NCI-H128 (cell line): Measurements from ENCODE around the gene VPS45.

Experiments
- DNase-seq: peaks from one replicate; lab custom pipeline; 2025; ENCODE audit not compliant: unreplicated experiment; lab: John Stamatoyannopoulos, UW

VPS45 gene

DNA sequence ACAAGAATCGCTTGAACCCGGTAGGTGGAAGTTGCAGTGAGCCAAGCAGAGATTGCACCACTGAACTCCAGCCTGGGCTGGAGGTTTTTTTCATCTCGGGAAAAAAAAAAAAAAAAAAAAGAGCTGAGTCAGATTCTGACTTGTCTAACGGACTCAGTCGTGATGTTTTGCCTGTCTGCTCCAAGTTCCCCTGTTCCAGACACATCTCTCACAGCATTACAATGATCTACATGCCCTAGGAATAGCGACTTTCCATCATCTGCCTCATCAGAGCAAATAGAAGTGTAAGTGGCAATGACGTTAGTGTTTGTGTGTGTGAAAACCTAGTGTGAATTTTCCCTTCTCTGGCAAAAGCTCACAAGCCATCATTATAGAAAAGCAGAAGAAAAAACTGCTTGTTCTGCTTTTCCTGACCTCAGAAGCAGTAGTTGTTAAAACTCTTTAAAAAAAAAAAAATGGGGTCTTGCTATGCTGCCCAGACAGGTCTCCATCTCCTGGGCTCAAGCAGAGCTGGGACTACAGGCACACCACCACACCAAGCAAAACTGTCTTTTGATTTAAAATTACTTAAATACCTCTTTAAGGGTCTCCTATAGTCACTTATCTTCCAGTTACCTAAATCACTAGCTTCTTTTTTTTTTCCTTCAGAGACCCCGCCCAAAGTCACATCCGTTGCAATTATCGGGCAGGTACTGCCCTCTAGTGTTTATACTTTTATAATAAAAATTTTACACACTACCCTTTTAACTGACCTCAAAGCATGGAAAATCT lies 119.4 kb downstream of the VPS45 start:
- no peak for DNase-seq

DNA sequence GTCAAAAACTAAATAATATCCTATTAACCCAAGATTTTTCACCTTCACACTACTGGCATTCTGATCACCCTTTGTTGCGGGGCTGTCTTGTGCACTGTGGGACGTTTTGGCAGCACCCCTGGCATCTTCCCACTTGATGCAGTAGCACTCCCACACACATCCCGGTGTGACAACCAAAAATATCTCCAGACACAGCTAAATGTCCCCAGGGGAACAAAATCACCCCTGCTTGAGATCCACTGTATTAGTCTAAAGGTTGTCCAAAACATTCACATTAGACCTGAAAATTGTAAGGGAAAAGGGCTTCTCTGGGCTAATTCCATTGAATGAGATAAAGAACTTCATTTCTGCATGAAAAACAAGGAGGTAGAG lies 120.0 kb downstream of the VPS45 start:
- DNase-seq, result no peak

DNA sequence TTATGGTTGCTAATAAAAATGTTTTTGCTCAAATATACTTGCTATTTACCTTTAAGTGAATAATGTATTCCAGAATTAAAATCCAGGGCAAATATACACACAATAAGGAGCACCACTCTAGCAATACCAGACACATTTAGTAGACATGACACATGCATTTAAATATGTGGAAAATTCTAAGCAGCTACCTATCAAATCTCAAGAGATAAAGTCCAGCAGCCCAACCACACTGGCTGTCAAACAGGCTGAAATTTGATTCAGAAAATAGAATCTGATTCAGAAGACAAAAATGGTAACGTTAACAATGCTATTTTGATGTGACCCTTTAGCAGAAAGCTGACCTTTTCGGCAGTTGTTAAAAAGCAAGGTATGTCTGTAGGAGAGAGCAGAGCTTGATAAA lies 124.4 kb downstream of the VPS45 start:
- DNase-seq, result no peak

DNA sequence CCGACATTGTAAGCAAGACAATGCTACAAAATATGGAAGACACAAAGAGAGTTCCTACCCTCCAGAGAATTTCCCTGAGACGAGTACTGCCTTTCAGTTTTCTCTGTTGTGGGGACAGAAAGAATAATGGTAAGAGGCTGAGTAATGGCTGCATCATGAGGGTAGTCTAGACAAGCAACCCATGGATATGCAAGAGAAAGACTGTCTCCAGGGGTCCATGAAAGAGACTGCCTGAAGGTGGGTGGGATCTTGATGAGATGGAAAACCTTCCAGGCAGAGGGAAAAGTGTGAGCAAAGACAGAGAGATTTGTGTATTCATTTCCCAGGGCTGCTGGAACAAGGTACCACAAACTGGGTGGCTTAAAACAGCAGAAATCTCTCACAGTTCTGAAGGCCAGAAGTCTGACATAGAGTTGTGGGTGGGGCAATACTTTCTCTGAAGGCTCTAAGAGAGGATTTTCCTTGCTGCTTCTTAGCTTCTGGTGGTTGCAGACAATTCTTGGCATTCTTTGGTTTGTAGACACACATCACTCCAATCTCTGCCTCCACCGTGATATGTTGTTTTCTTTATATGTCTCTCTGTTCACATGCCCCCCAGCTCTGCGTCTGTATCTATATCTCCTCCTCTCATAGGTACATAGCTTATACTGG lies 126.9 kb downstream of the VPS45 start:
- no peak for DNase-seq
